Ishikawa (cell line): ENCODE measurements around the gene EPB41L5.

Source experiments
- CEBPB ChIP-seq: IDR thresholded peaks from 2 replicates; pipeline ENCODE4 v1.6.1; 2012
- CREB1 ChIP-seq: IDR thresholded peaks from 2 replicates; pipeline ENCODE4 v1.6.1; 2012; ENCODE audit warnings: low read depth
- EP300 ChIP-seq: IDR thresholded peaks from 2 replicates; pipeline ENCODE4 v1.6.1; 2012; ENCODE audit warnings: borderline replicate concordance
- FOXM1 ChIP-seq: IDR thresholded peaks from 2 replicates; pipeline ENCODE4 v1.6.1; 2012; ENCODE audit warnings: low read depth, borderline replicate concordance
- MAX ChIP-seq: IDR thresholded peaks from 2 replicates; pipeline ENCODE4 v1.6.1; 2012
- REST ChIP-seq: IDR thresholded peaks from 2 replicates; pipeline ENCODE4 v1.6.1; 2012; ENCODE audit warnings: low read depth, mild to moderate bottlenecking

- TF ChIP-seq REST = no peak
- no peak for TF ChIP-seq FOXM1
- no peak for TF ChIP-seq MAX
- TF ChIP-seq CEBPB = no peak
- no peak for TF ChIP-seq EP300
- no peak for TF ChIP-seq CREB1
Observed at GRCh38 chr2:120012363-120012762, 514 bp upstream of the EPB41L5 start.
